ENCODE data around the gene KIFAP3. TPM values are rescaled to one million over a fixed set of nuclear protein-coding genes. Genes with fewer than 3 reads are reported as not detected.

Gene KIFAP3
- total RNA-seq, 2 donors from 2014 or later: 17.1 to 37.3 TPM

- Histone ChIP-seq H3K27me3 (replicated peaks; ENCODE audit: insufficient read depth) (no peaks in the 10 kb centered on the region), H3K4me1 (replicated peaks) (no peaks in the 10 kb centered on the region), H3K9me3 (no peaks in the 10 kb centered on the region), H3K36me3 (no peaks in the 10 kb centered on the region), H3K27ac (no peak overlapping the region), H3K4me3 (no peak overlapping the region)
- intact Hi-C loops (cut with DNase I): no loop called here
- DNase-seq (ENCODE audit: low spot score): no peak
- TF ChIP-seq POLR2A (IDR thresholded peaks at IDR 0.05) (no peak), CTCF (IDR thresholded peaks at IDR 0.05) (no peak), POLR2AphosphoS5 (IDR thresholded peaks at IDR 0.05) (no peak)
These were observed 114.8 kb downstream of the KIFAP3 start for GRCh38 chr1:169959686-169960085.

- intact Hi-C loops (cut with DNase I): no loop called here
- Histone ChIP-seq H3K4me1 (replicated peaks) (no peaks in the 10 kb centered on the region), H3K27me3 (replicated peaks; ENCODE audit: insufficient read depth) (no peaks in the 10 kb centered on the region), H3K9me3 (no peaks in the 10 kb centered on the region), H3K4me3 (no peak overlapping the region), H3K27ac (no peak overlapping the region), H3K36me3 (no peaks in the 10 kb centered on the region)
- no peak for DNase-seq (ENCODE audit: low spot score)
- 77% methylated on average over 3 of the region's 3 CpGs for WGBS
- TF ChIP-seq POLR2AphosphoS5 (IDR thresholded peaks at IDR 0.05): no peak
- no peak for TF ChIP-seq CTCF (IDR thresholded peaks at IDR 0.05)
- TF ChIP-seq POLR2A (IDR thresholded peaks at IDR 0.05): no peak
These were observed 115.5 kb downstream of the KIFAP3 start for GRCh38 chr1:169958987-169959386.

GRCh38 chr1:169957884-169958283 is 116.6 kb downstream of the KIFAP3 start:
- H3K4me3 ChIP-seq: no peak overlapping the region
- TF ChIP-seq CTCF (IDR thresholded peaks at IDR 0.05) (no peak), POLR2AphosphoS5 (IDR thresholded peaks at IDR 0.05) (no peak), POLR2A (IDR thresholded peaks at IDR 0.05) (no peak)
- WGBS: 97% methylated on average over 3 of the region's 3 CpGs
- no peaks in the 10 kb centered on the region for H3K4me1 ChIP-seq (replicated peaks)
- no peaks in the 10 kb centered on the region for H3K9me3 ChIP-seq
- H3K36me3 ChIP-seq: no peaks in the 10 kb centered on the region
- intact Hi-C loops (cut with DNase I): no loop called here
- DNase-seq (ENCODE audit: low spot score): no peak
- no peak overlapping the region for H3K27ac ChIP-seq
- no peaks in the 10 kb centered on the region for H3K27me3 ChIP-seq (replicated peaks; ENCODE audit: insufficient read depth)

GRCh38 chr1:169951108-169951507 is 123.4 kb downstream of the KIFAP3 start:
- TF ChIP-seq POLR2A (IDR thresholded peaks at IDR 0.05): no peak
- no peak for TF ChIP-seq POLR2AphosphoS5 (IDR thresholded peaks at IDR 0.05)
- no peak for TF ChIP-seq CTCF (IDR thresholded peaks at IDR 0.05)
- intact Hi-C loops (cut with DNase I): no loop called here
- Histone ChIP-seq H3K36me3 (no peaks in the 10 kb centered on the region), H3K27ac (no peak overlapping the region), H3K4me3 (no peak overlapping the region), H3K27me3 (replicated peaks; ENCODE audit: insufficient read depth) (no peaks in the 10 kb centered on the region), H3K4me1 (replicated peaks) (no peaks in the 10 kb centered on the region), H3K9me3 (no peaks in the 10 kb centered on the region)
- no peak for DNase-seq (ENCODE audit: low spot score)
- WGBS: 89% methylated on average over 1 of the region's 1 CpG

DNA sequence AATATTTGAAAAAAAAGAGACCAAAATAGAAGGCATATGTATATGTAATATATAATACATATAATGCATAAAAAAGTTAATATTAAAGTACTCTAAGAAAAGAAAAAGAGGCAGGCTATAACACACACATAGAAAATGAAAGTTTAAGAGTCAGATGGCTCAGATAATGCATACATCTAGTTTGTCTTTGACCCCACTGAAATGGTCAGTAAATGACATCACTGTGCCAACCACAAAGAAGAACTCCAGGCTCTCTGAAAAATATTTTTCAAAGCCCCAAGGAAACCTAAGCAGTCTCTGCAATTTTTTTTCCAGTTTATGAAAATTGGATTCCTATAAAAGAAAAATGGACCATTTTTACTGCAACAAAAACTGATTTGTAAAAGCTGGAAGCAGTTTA is 125.4 kb downstream of the KIFAP3 start:
- no peaks in the 10 kb centered on the region for H3K4me1 ChIP-seq (replicated peaks)
- DNase-seq (ENCODE audit: low spot score): no peak
- intact Hi-C loops (cut with DNase I): loop anchor here (10.0 kb wide), 3 partner anchors 186 to 586 kb away; partner anchors contain the start of gene GORAB
- no peak for TF ChIP-seq POLR2AphosphoS5 (IDR thresholded peaks at IDR 0.05)
- no peak for TF ChIP-seq CTCF (IDR thresholded peaks at IDR 0.05)
- TF ChIP-seq POLR2A (IDR thresholded peaks at IDR 0.05): no peak
- H3K27me3 ChIP-seq (replicated peaks; ENCODE audit: insufficient read depth): no peaks in the 10 kb centered on the region
- H3K9me3 ChIP-seq: no peaks in the 10 kb centered on the region
- H3K4me3 ChIP-seq: no peak overlapping the region
- no peak overlapping the region for H3K27ac ChIP-seq
- no peaks in the 10 kb centered on the region for H3K36me3 ChIP-seq

Measured in prostate gland (tissue), 2 donors.